Measurements from ENCODE around the gene NEB. TPM values are rescaled to one million over a fixed set of nuclear protein-coding genes. Genes with fewer than 3 reads are reported as not detected.

Gene NEB
- total and polyA plus RNA-seq, 4 donors = 1.6 to 3.1 (median 2.5) TPM

DNA sequence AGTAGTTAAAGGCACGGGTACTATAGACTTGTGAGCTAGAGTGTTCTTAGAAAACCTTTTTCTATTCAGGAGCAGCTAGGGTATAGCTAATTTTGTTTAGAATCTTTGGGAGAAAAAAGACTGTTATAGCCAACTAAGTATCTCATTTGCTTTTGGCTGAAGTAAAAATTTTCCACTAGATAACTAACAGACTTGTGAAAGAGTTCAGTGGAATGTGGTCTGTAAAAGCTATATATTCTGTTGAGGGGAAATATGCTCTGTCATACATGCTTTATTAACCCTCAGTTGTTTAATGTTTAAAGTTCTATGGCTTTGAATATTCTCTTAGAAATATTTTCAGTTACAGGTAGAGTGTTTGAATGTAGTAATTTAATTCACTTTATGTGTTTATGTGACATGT lies 274.9 kb downstream of the NEB start:
- H3K36me3 ChIP-seq (ENCODE audit: control insufficient read depth in 1 of 2, insufficient read depth in 2 of 2, low read length in 1 of 2) = peaks cover 2 to 4% of the 10 kb centered on the region in 2 donors

DNA sequence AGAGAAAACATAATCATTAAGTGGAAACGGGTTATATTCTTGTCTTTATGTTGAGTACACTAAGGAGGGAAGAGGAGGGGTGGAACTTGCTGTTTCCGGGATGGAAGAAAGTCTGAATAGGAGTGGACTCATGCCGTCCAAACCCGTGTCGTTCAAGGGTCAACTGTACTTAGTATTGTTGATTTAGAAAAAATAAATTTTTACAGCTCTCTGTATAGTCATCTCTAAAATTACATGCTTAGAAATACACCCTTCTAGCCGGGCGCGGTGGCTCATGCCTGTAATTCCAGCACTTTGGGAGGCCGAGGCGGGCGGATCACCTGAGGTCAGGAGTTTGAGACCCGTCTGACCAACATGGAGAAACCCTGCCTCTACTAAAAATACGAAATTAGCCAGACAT lies 295.1 kb downstream of the NEB start:
- H3K9me3 ChIP-seq (ENCODE audit: control insufficient read depth, low read length) = no peaks in the 10 kb centered on the region
- 91 to 95% methylated on average over 13 of the region's 13 CpGs for WGBS, 2 donors
- H3K36me3 ChIP-seq (ENCODE audit: control insufficient read depth in 1 of 2, insufficient read depth in 2 of 2, low read length in 1 of 2) = peaks cover 0 to 3% of the 10 kb centered on the region in 2 donors
- no peak for DNase-seq
- no peak overlapping the region for H3K4me3 ChIP-seq (ENCODE audit: low read length in 2 of 2)
- intact Hi-C loops (cut with DNase I) = no loop called here
- no peak for ATAC-seq (ENCODE audit: low FRiP score)
- no peaks in the 10 kb centered on the region for H3K4me1 ChIP-seq (ENCODE audit: control insufficient read depth in 1 of 2, insufficient read depth in 2 of 2, low read length in 2 of 2)
- H3K27ac ChIP-seq (ENCODE audit: low read depth in 1 of 2, low read length in 2 of 2) = no peak overlapping the region
- no peaks in the 10 kb centered on the region for H3K27me3 ChIP-seq (ENCODE audit: control insufficient read depth in 1 of 2, insufficient read depth in 2 of 2, low read length in 1 of 2)

More for the DNA sequence above, 274.9 kb downstream of the NEB start:
- DNase-seq = no peak
- intact Hi-C loops (cut with DNase I) = no loop called here
- no peak for ATAC-seq (ENCODE audit: low FRiP score)
- 23 to 24% methylated on average over 1 of the region's 1 CpG for WGBS, 2 donors
- Histone ChIP-seq H3K9me3 (ENCODE audit: control insufficient read depth, low read length) (no peaks in the 10 kb centered on the region), H3K27ac (ENCODE audit: low read depth in 1 of 2, low read length in 2 of 2) (no peak overlapping the region), H3K4me1 (ENCODE audit: control insufficient read depth in 1 of 2, insufficient read depth in 2 of 2, low read length in 2 of 2) (peaks cover 1 to 5% of the 10 kb centered on the region in 2 donors), H3K4me3 (ENCODE audit: low read length in 2 of 2) (no peak overlapping the region), H3K27me3 (ENCODE audit: control insufficient read depth in 1 of 2, insufficient read depth in 2 of 2, low read length in 1 of 2) (no peaks in the 10 kb centered on the region)

DNA sequence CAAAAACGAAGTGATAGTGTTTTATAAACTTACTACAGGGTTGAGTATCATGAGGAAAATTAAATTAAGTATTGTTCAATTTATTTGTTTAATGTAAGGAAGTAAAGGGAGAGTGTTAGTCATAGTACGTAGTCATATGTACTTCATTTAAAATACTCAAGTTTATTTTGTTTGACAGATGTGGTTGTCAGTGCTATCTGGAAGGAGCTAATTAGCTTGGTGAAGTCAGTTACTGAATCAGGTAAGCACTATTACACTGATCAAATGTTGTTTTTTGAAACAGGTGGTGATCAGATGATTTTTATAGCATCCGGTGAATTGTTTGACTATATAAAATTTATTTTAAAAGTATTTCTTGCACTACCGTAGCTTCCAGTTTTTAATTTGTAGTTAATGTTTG lies 295.8 kb downstream of the NEB start:
- Histone ChIP-seq H3K9me3 (ENCODE audit: control insufficient read depth, low read length) (no peaks in the 10 kb centered on the region), H3K4me3 (ENCODE audit: low read length in 2 of 2) (no peak overlapping the region), H3K27me3 (ENCODE audit: control insufficient read depth in 1 of 2, insufficient read depth in 2 of 2, low read length in 1 of 2) (no peaks in the 10 kb centered on the region), H3K4me1 (ENCODE audit: control insufficient read depth in 1 of 2, insufficient read depth in 2 of 2, low read length in 2 of 2) (no peaks in the 10 kb centered on the region), H3K36me3 (ENCODE audit: control insufficient read depth in 1 of 2, insufficient read depth in 2 of 2, low read length in 1 of 2) (peaks cover 0 to 3% of the 10 kb centered on the region in 2 donors), H3K27ac (ENCODE audit: low read depth in 1 of 2, low read length in 2 of 2) (no peak overlapping the region)
- DNase-seq (no peak), ATAC-seq (ENCODE audit: low FRiP score) (no peak)
- 91 to 94% methylated on average over 4 of the region's 4 CpGs for WGBS, 2 donors
- intact Hi-C loops (cut with DNase I) = no loop called here

DNA sequence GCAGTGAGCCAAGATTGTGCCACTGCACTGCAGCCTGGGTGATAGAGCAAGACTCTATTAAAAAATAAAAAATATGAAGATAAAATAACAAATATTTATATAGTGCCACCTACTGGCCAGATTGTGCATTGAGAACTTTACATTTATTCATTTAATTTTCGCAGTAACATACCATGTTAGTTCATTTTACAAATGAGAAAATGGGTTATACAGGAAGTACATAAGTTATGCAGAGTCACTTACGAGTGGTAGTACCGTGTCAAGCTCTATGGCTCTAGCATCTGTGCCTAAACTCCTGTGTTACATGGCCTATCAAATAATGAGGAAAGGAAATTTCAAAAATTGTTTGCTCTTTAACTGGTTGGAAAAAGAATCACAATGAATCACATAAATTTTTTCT lies 296.6 kb downstream of the NEB start:
- no peaks in the 10 kb centered on the region for H3K9me3 ChIP-seq (ENCODE audit: control insufficient read depth, low read length)
- ATAC-seq (ENCODE audit: low FRiP score) (no peak), DNase-seq (no peak)
- peaks cover 0 to 3% of the 10 kb centered on the region in 2 donors for H3K36me3 ChIP-seq (ENCODE audit: control insufficient read depth in 1 of 2, insufficient read depth in 2 of 2, low read length in 1 of 2)
- no peak overlapping the region for H3K4me3 ChIP-seq (ENCODE audit: low read length in 2 of 2)
- H3K4me1 ChIP-seq (ENCODE audit: control insufficient read depth in 1 of 2, insufficient read depth in 2 of 2, low read length in 2 of 2) = no peaks in the 10 kb centered on the region
- no peak overlapping the region for H3K27ac ChIP-seq (ENCODE audit: low read depth in 1 of 2, low read length in 2 of 2)
- WGBS, 2 donors = 56 to 62% methylated on average over 3 of the region's 3 CpGs
- intact Hi-C loops (cut with DNase I) = no loop called here
- H3K27me3 ChIP-seq (ENCODE audit: control insufficient read depth in 1 of 2, insufficient read depth in 2 of 2, low read length in 1 of 2) = no peaks in the 10 kb centered on the region

Other genes with a start within 250 kb of the NEB start
- gene ARL5A, start 93.9 kb upstream of the NEB start, total RNA-seq = 10 to 100 TPM; 78.9 to 95.9 TPM
- 10 to 100 TPM; 19.1 to 76.6 TPM for gene ARL5A, start 93.9 kb upstream of the NEB start, polyA plus RNA-seq

Data from aorta (tissue), 5 donors.